Neural progenitor cell (in vitro differentiated cells): ENCODE measurements around the gene PM20D1.

Source experiments
- EZH2 ChIP-seq: fragments of 200-600 bp; sonication (generic); IDR thresholded peaks from 2 replicates; pipeline ENCODE4 v1.6.1; 2017; ENCODE audit warnings: antibody characterized with exemption, mild to moderate bottlenecking, moderate library complexity
- EZH2phosphoT487 ChIP-seq: fragments of 200-600 bp; sonication (generic); IDR thresholded peaks from 2 replicates; pipeline ENCODE4 v1.6.1; 2017; ENCODE audit warnings: antibody characterized with exemption
- TF ChIP-seq, protein P1 (sequence below): fragments of 200-600 bp; sonication (generic); IDR thresholded peaks from 2 replicates; pipeline ENCODE4 v1.5.1; 2017; ENCODE audit warnings: antibody characterized with exemption, mild to moderate bottlenecking

DNA sequence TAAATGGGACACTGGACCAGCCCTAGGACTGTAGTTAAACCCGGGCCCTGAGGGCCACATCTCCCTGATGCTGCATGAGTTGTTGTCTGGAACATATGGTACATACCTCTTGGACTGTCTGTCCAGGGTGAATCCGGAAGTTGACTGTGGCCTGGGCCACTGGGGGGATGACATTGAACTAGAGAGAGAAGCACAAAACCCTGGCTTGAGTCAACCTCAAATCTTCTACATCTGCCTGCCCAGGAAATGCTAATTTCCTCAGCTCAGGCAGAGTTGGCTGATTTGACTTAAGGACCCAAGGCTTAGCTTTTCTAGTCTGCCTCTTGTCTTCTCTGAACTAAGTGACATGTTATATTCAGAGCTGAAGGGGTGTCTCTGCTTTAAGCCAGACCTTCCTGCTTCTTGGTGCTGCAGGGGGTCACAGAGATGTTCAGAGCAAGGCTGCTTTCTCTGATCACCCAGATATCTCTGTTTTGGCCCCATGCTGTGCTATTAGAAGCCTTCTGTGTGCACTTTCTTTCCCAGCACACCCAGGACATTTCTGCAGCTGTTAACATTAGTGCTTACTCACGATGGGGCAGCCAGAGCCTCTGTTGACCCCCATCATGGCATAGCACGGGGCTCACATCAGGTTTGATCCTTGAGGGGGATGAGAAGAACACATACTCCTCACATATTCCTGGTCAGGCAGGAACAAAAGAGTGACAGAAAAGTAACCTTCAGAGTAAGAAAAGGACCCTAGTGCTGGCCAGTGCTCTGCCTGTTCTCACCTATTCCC, 9.6 kb downstream of the PM20D1 start:
- TF ChIP-seq, protein P1, sequence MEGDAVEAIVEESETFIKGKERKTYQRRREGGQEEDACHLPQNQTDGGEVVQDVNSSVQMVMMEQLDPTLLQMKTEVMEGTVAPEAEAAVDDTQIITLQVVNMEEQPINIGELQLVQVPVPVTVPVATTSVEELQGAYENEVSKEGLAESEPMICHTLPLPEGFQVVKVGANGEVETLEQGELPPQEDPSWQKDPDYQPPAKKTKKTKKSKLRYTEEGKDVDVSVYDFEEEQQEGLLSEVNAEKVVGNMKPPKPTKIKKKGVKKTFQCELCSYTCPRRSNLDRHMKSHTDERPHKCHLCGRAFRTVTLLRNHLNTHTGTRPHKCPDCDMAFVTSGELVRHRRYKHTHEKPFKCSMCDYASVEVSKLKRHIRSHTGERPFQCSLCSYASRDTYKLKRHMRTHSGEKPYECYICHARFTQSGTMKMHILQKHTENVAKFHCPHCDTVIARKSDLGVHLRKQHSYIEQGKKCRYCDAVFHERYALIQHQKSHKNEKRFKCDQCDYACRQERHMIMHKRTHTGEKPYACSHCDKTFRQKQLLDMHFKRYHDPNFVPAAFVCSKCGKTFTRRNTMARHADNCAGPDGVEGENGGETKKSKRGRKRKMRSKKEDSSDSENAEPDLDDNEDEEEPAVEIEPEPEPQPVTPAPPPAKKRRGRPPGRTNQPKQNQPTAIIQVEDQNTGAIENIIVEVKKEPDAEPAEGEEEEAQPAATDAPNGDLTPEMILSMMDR: no peak
- TF ChIP-seq EZH2 (no peak), EZH2phosphoT487 (no peak)
